Smooth muscle cell (in vitro differentiated cells): ENCODE measurements around the gene PSMB4. TPM values are rescaled to one million over a fixed set of nuclear protein-coding genes. Genes with fewer than 3 reads are reported as not detected.
"Not testable (repeated sequence)": the region's sequence is repeated elsewhere in the genome, so short reads cannot be mapped to it uniquely, and the experiment has no call there.

Source experiments
- DNase-seq: peaks from one replicate; lab custom pipeline; 2025; ENCODE audit not compliant: unreplicated experiment; lab: John Stamatoyannopoulos, UW
- H2AFZ ChIP-seq: fragments of 200-600 bp; sonication (generic); 2 replicates; pipeline ENCODE4 v1.6.0; 2016; ENCODE audit warnings: antibody characterized with exemption, low read depth, mild to moderate bottlenecking
- H3F3A ChIP-seq: fragments of 200-600 bp; sonication (generic); 2 replicates; pipeline ENCODE4 v1.6.0; 2017; ENCODE audit warnings: antibody characterized with exemption, low read depth
- H3K27ac ChIP-seq: fragments of 200-600 bp; sonication (generic); 2 replicates; pipeline ENCODE4 v1.5.1; 2016; ENCODE audit warnings: low read depth, mild to moderate bottlenecking
- H3K27me3 ChIP-seq: fragments of 200-600 bp; sonication (generic); 2 replicates; pipeline ENCODE4 v1.6.1; 2016; ENCODE audit warnings: low read depth, mild to moderate bottlenecking
- H3K36me3 ChIP-seq: fragments of 200-600 bp; sonication (generic); 2 replicates; pipeline ENCODE4 v1.5.1; 2016; ENCODE audit warnings: low read depth
- H3K4me1 ChIP-seq: fragments of 200-600 bp; sonication (generic); 2 replicates; pipeline ENCODE4 v1.5.1; 2016; ENCODE audit warnings: low read depth
- H3K4me2 ChIP-seq: fragments of 200-600 bp; sonication (generic); 2 replicates; pipeline ENCODE4 v1.6.0; 2016; ENCODE audit warnings: mild to moderate bottlenecking
- H3K4me3 ChIP-seq: fragments of 200-600 bp; sonication (generic); 2 replicates; pipeline ENCODE4 v1.5.1; 2016; ENCODE audit warnings: mild to moderate bottlenecking
- H3K79me2 ChIP-seq: fragments of 200-600 bp; sonication (generic); 2 replicates; pipeline ENCODE4 v1.6.0; 2016; ENCODE audit warnings: low read depth, mild to moderate bottlenecking
- H3K9ac ChIP-seq: fragments of 200-600 bp; sonication (generic); 2 replicates; pipeline ENCODE4 v1.6.0; 2016; ENCODE audit warnings: low read depth
- H3K9me3 ChIP-seq: fragments of 200-600 bp; sonication (generic); replicated peaks from 2 replicates; pipeline ENCODE4 v1.5.1; 2016; ENCODE audit warnings: low read depth
- H4K20me1 ChIP-seq: fragments of 200-600 bp; sonication (generic); 2 replicates; pipeline ENCODE4 v1.6.0; 2016; ENCODE audit warnings: low read depth
- WGBS: methylation state at CpG from one replicate; pipeline ENCODE4 v1.1.7; 2016; ENCODE audit warnings: low lambda C conversion rate; 5-methylcytosine and 5-hydroxymethylcytosine counted together
- polyA plus RNA-seq: library from polyadenylated mRNA; unstranded; fragments of >200 nt; fragmentation: Nextera tagmentation; extraction: Ambion mirVana; gene quantifications from 2 replicates; pipeline ENCODE4 v1.2.1, GENCODE V29; 2016
- total RNA-seq: library from RNA; depleted of rRNA; stranded (reverse); fragments of >200 nt; gene quantifications from 2 replicates; pipeline ENCODE4 v1.2.3, GENCODE V29; 2014
- TF ChIP-seq, protein P1 (sequence below): fragments of 200-600 bp; sonication (generic); IDR thresholded peaks from 2 replicates; pipeline ENCODE4 v1.5.1; 2017; ENCODE audit warnings: borderline replicate concordance, mild to moderate bottlenecking, antibody characterized with exemption; ENCODE audit not compliant: insufficient read depth, poor library complexity, severe bottlenecking

PSMB4 gene
- total and polyA plus RNA-seq, 2 experiments from 2014 or later = 88.6 to 316 TPM

DNA sequence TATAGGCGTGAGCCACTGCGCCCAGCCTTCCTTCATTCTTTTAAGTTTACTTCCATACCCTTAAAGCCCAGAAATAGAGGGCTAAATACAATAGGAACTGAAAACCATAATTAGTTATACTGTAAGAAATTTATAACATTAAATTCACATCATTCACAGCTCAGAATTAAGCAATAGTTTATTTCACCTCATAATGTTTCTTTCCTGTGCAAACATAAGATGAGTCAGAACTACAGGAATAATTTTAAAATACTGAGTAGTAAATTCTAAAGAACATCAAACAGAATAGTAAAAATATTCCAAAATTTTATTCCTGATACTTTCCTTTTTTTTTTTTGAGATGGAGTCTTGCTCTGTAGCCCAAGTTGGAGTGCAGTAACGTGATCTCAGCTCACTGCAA is 35.8 kb downstream of the PSMB4 start:
- H3K4me1 ChIP-seq = no peaks in the 10 kb centered on the region
- TF ChIP-seq, protein P1, sequence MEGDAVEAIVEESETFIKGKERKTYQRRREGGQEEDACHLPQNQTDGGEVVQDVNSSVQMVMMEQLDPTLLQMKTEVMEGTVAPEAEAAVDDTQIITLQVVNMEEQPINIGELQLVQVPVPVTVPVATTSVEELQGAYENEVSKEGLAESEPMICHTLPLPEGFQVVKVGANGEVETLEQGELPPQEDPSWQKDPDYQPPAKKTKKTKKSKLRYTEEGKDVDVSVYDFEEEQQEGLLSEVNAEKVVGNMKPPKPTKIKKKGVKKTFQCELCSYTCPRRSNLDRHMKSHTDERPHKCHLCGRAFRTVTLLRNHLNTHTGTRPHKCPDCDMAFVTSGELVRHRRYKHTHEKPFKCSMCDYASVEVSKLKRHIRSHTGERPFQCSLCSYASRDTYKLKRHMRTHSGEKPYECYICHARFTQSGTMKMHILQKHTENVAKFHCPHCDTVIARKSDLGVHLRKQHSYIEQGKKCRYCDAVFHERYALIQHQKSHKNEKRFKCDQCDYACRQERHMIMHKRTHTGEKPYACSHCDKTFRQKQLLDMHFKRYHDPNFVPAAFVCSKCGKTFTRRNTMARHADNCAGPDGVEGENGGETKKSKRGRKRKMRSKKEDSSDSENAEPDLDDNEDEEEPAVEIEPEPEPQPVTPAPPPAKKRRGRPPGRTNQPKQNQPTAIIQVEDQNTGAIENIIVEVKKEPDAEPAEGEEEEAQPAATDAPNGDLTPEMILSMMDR = no peak
- WGBS = 95% methylated on average over 3 of the region's 3 CpGs
- no peak for DNase-seq
- H3K4me3 ChIP-seq = no peak overlapping the region
- H2AFZ ChIP-seq = no peak overlapping the region
- no peak overlapping the region for H3K27ac ChIP-seq
- peaks cover 100% of the 10 kb centered on the region for H4K20me1 ChIP-seq
- H3K36me3 ChIP-seq = peaks cover 4% of the 10 kb centered on the region
- no peak overlapping the region for H3K4me2 ChIP-seq
- H3K79me2 ChIP-seq = peaks cover 100% of the 10 kb centered on the region
- no peaks in the 10 kb centered on the region for H3K9me3 ChIP-seq
- H3K27me3 ChIP-seq = no peaks in the 10 kb centered on the region
- no peak overlapping the region for H3K9ac ChIP-seq
- H3F3A ChIP-seq = no peaks in the 10 kb centered on the region

DNA sequence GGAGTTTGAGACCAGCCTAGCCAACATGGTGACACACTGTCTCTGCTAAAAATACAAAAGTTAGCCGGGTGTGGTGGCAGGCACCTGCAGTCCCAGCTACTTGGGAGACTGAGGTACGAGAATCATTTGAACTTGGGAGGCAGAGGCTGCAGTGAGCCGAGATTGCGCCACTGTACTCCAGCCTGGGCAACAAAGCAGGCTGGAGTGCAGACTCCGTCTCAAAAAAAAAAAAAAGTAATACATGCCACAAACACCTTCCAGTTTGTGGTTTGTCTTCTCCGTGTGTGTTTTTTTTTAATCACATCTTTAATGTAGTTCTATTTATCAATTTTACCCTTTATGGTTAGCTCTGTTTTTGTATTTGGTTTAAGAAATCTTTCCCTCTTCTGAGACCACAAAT is 37.6 kb downstream of the PSMB4 start:
- Histone ChIP-seq H3K9me3 (no peaks in the 10 kb centered on the region), H2AFZ (no peak overlapping the region), H3K27ac (no peak overlapping the region), H4K20me1 (peaks cover 100% of the 10 kb centered on the region), H3K36me3 (no peaks in the 10 kb centered on the region), H3K9ac (no peak overlapping the region), H3F3A (no peaks in the 10 kb centered on the region), H3K4me1 (no peaks in the 10 kb centered on the region), H3K27me3 (no peaks in the 10 kb centered on the region), H3K79me2 (peaks cover 100% of the 10 kb centered on the region), H3K4me3 (no peak overlapping the region), H3K4me2 (no peak overlapping the region)
- DNase-seq = no peak
- 95% methylated on average over 6 of the region's 6 CpGs for WGBS
- TF ChIP-seq, protein P1 = no peak

DNA sequence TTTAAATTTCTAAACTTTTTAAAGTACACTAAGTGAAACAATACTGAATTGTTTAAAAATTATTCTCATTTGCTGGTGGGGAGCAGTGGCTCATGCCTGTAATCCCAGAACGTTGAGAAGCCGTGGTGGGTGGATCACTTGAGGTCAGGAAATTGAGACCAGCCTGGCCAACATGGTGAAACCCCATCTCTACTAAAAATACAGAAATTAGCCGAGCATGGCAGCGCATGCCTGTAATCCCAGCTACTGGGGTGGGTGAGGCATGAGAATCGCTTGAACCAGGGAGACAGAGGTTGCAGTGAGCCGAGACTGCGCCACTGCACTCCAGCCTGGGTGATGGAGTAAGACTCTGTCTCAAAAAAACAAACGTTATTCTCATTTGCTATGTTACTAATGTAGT is 38.0 kb downstream of the PSMB4 start:
- H3K27ac ChIP-seq, H3K4me1 ChIP-seq, H3F3A ChIP-seq, H3K4me2 ChIP-seq, H3K4me3 ChIP-seq, DNase-seq, H3K27me3 ChIP-seq, H3K9ac ChIP-seq, H2AFZ ChIP-seq, H3K36me3 ChIP-seq, H3K9me3 ChIP-seq: not testable (repeated sequence)
- H4K20me1 ChIP-seq = peaks cover 100% of the 10 kb centered on the region
- H3K79me2 ChIP-seq = peaks cover 100% of the 10 kb centered on the region
- WGBS = 85% methylated on average over 8 of the region's 8 CpGs

DNA sequence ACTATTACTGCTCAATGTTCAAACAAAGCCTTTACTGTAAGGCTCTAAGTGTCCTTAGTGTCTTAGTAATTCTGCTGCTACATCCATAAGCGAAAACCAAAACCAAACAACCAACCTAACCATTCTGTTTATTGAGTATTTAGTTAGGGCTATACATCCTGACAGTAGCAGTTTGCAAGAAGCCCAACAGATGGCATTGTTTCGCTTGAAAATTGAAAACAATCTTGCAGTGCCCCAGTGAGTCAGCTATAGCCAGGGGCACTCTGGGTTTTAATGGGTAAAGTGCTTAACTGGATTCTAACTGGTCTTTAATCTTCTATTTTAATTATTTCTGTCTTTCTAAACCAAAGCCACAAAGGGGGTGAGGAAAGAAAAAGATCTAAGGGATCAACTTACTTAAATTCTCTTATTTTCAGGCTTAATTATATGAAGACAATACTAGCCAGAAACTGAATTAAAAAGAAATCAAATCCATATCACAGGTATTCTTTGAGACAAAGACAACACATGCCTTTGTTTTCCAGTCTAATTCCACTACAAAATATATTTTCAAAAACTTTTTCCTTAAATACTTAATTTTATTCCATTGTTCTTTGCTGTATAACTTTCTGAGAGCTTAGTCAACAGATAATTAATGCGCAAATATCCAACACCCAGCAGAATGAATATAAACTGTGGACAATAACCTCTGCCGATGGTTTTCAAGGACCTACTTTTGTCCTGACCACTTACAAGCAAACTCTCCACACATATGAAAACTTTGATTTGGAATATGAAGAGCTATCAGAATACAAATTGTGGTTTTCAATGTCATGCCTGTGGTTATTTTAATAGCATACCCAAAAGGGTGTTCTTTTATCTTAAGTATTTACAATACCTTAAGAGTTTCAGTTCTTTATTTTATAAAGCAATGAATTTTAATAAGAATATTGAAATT is 44.7 kb downstream of the PSMB4 start:
- H3K36me3 ChIP-seq = no peaks in the 10 kb centered on the region
- WGBS = 50% methylated on average over 4 of the region's 4 CpGs

More for the DNA sequence above, 44.7 kb downstream of the PSMB4 start:
- Histone ChIP-seq H3K4me2 (peak overlapping the region; percentile 59), H3K9me3 (no peaks in the 10 kb centered on the region), H4K20me1 (peaks cover 100% of the 10 kb centered on the region), H3K4me1 (peaks cover 12% of the 10 kb centered on the region), H3K9ac (no peak overlapping the region), H3K4me3 (no peak overlapping the region), H3F3A (peaks cover 5% of the 10 kb centered on the region), H2AFZ (no peak overlapping the region), H3K27ac (peak overlapping the region; percentile 43), H3K27me3 (no peaks in the 10 kb centered on the region), H3K79me2 (peaks cover 99% of the 10 kb centered on the region)
- no peak for DNase-seq
- TF ChIP-seq, protein P1 = peak; percentile 76
